ENCODE measurements around the gene ACTL7B. TPM values are rescaled to one million over a fixed set of nuclear protein-coding genes. Genes with fewer than 3 reads are reported as not detected.
"Not testable (repeated sequence)": the region's sequence is repeated elsewhere in the genome, so short reads cannot be mapped to it uniquely, and the experiment has no call there.

Gene ACTL7B, protein sequence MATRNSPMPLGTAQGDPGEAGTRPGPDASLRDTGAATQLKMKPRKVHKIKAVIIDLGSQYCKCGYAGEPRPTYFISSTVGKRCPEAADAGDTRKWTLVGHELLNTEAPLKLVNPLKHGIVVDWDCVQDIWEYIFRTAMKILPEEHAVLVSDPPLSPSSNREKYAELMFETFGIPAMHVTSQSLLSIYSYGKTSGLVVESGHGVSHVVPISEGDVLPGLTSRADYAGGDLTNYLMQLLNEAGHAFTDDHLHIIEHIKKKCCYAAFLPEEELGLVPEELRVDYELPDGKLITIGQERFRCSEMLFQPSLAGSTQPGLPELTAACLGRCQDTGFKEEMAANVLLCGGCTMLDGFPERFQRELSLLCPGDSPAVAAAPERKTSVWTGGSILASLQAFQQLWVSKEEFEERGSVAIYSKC
- polyA plus RNA-seq (2013, experiment 1 of 2; ENCODE audit: insufficient read length) = not detected
- not detected for polyA plus RNA-seq (2013, experiment 2 of 2; ENCODE audit: insufficient read length)

- no peak for DNase-seq
Observed at GRCh38 chr9:108855888-108856287, at the start of gene ACTL7B. Gene ACTL7B, minus strand, starts transcription at chr9:108855986. Its CDS starts 56 bp downstream, at chr9:108855930.

- no peak for DNase-seq
Observed at GRCh38 chr9:108905494-108905893, 49.7 kb upstream of the ACTL7B start.

- DNase-seq = no peak
Observed at GRCh38 chr9:108904161-108904560, 48.4 kb upstream of the ACTL7B start.

DNA sequence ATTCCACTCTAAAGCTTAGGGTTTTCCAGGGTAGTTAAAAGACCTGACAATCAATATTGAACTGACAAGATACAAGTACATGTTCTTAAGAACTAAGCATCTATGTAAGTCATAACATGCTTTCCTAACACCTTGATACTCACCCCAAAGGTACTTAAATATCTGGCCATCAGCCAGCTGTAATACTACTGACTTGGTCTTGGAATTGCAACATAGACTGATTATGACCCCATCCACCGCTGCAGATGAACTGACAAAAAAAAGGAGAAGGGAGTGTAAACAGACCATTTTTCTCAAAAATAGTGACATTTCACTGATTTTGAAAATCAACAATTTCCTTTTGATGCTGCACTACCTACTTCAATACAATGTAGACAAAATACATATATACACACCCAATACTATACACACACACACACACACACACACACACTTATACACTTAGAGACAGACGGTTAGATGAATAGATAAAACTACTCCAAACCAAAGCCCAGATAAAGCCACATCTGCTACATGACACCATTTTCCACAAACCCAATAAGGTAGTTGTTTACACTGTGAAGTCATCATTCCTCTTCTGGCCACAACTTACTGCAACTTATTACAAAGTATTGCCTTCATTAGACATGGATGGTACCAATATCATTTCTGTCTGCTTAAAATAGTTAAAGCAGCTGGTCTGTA is 47.8 kb upstream of the ACTL7B start:
- no peak for DNase-seq

DNA sequence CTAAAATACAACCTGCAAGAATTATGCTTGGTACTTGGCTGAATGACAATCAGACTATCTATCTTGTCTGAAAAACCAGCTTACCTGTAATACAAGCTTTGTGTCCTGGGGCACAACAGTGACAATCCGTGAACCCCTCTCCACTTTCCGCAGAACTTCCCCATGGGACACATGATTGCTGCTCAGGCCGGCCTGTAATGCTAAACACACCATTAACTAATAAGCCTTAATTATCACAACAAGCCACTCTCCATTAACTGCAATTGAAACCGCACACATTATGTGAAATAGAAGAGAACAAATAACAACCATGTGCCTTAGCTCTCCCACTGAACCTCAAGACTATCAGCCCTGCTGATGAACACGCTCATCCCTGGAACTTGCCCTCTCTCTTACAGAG is 44.4 kb upstream of the ACTL7B start:
- DNase-seq = no peak

DNA sequence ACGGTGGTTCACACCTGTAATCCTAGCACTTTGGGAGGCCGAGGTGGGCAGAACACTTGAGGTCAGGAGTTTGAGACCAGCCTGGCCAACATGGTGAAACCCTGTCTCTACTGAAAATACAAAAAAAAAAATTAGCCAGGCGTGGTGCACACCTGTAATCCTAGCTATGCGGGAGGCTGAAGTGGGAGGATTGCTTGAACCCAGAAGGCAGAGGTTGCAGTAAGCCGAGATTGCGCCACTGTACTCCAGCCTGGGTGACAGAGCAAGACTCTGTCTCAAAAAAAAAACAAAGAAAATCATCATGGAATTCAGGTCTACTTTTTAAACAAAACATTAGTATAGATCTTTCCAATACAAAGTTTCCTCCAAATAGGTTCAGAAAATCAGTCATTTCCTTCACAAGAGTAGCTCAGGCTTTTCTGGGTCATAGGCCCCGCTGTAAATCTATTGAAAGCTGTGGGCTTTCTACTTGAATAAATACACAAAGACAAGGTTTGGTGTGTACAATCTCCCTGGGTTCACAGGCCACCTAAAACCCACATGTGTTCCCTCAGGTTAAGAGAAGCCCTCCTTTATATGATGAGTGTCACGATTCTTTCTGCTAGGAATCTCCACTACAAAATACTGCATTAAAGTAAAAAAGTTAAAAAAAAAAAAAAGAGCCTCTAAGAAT is 43.4 kb upstream of the ACTL7B start:
- DNase-seq = not testable (repeated sequence)

- DNase-seq = no peak
Observed at GRCh38 chr9:108897324-108898096, 41.7 kb upstream of the ACTL7B start.

- DNase-seq = no peak
Observed at GRCh38 chr9:108894225-108894997, 38.6 kb upstream of the ACTL7B start.

DNA sequence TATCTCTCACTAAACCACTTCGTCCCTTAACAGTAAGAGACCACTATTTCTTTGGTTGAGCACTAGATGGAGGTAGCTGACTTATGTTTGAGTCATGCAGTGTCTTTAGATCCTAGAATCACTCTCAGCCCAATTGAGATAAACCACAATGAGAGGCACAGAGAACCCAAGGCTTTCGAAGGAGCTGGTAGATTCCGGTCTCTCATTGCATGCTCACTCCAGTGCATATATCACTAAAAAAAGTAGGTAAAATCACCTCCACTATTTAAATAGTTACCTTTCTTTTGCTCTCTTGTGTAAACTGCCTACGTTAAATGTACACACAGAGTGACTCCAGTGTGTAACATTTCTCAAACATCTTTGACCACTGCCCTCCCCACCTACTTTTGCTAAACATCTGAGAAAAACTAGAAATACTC is 33.9 kb upstream of the ACTL7B start:
- peak; percentile 34 for DNase-seq

GRCh38 chr9:108886594-108887271 is 30.9 kb upstream of the ACTL7B start:
- DNase-seq = not testable (repeated sequence)

DNA sequence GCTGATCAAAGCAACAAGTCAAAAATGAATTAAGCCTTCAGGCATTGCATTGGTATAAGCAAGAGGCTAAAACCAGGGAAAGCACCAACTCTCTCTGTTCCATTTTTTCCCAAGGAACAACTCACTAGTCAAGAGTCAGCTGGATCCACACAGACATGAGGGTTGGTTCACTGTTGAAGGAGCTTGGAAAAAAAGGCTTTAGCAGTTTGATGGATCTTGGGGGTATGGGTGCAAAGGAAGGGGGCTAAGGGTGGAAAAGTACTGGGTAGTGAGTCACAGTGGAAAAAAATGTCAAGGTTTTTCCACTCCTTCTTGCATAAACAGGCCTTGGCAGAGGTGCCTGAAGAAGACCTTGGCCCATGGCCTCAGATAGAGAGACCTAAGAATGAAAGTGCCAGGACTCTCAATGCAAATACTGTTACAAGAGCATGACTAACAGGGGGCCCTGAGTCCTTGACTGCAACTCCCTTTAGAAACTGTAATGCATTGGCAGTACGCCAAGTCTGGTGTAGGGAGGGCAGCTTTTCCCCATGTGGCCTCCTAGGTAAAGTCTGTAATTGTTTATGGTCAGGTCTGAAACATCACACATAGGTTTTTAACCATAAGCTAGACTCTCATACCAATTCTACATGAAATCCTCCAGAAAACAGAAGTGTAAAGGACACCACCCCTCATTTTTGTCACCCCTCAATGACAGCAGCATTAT is 30.0 kb upstream of the ACTL7B start:
- peak; percentile 72 for DNase-seq

DNA sequence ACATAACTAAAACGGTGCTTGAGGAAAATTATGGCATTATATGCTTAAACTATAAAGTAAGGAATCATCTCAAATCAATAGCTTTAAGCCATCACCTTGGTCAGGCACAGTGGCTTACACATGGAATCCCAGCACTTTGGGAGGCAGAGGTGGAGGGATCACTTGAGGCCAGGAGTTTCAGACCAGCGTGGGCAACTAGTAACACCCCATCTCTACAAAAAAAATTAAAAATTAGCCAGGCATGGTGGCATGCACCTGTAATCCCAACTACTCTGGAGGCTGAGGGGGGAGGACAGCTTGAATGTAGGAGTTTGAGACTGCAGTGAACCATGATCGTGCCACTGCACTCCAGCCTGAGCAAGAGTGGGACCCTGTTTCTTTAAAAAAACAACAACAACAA is 28.9 kb upstream of the ACTL7B start:
- no peak for DNase-seq

GRCh38 chr9:108883085-108883484 is 27.3 kb upstream of the ACTL7B start:
- no peak for DNase-seq

- DNase-seq = no peak
Observed at GRCh38 chr9:108882052-108882888, 26.5 kb upstream of the ACTL7B start.

GRCh38 chr9:108880738-108881316 is 25.0 kb upstream of the ACTL7B start:
- no peak for DNase-seq

- DNase-seq = no peak
Observed at GRCh38 chr9:108877524-108877923, 21.7 kb upstream of the ACTL7B start.

- DNase-seq = no peak
Observed at GRCh38 chr9:108876425-108876824, 20.6 kb upstream of the ACTL7B start.

DNA sequence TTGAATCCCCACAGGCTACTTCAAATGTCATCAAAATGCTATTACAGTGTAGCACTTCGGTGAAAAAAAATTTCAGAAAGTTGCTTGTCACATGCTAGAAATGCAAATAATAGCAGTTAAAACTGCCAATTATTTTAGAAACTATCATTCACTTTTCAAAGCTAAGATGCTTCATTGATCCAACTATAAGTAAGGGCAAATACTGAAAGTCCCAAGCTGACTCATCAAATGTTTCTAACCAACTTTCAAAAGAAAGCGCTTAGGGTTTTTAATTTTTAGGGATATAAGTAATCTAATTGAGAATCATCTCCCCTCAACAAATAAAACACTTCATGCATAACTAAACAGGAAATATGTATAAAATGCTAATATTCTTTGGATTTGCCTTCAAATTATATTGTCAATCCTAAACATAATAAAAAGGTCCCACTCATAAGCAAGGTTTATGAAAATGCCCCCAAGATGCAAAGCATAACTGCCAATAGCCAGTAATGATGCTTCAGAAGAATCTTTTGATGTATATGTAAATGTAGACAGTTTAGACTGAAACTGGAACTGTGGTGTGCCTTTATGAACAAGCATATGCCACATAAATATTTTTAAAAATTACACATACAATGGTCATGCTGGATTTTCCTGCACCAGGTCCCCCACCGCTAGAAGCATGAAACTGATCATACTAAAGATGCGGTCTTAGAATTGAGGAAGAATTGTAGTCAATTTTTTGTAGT is 18.4 kb upstream of the ACTL7B start:
- no peak for DNase-seq

Data from fibroblast of skin of abdomen (primary cell).